IMR-90 (cell line): Measurements from ENCODE around the gene TRA2A. TPM values are rescaled to one million over a fixed set of nuclear protein-coding genes. Genes with fewer than 3 reads are reported as not detected.

Experiments used
- ATAC-seq: fragments of 200-7000 bp; cut with Tn5 transposase; 2 replicates; pipeline ENCODE4 v1.9.1; 2020; ENCODE audit warnings: low read depth, mild to moderate bottlenecking, moderate library complexity
- BruUV-seq: library from RNA; stranded (reverse); fragments of 400-500 nt; replicated peaks from 2 replicates; lab custom pipeline; 2021; lab: Mats Ljungman, UMichigan
- CTCF ChIA-PET: fragments of 300-600 bp; formaldehyde crosslinking; extraction: SDS; loops from one replicate; lab custom pipeline; 2021; ENCODE audit warnings: antibody characterized with exemption; lab: Yijun Ruan, JAX
- POLR2A ChIA-PET: fragments of 300-600 bp; sonication (Branson Sonifier 250); formaldehyde crosslinking; loops from one replicate; lab custom pipeline; 2022; ENCODE audit warnings: antibody characterized with exemption; ENCODE audit not compliant: unreplicated experiment; lab: Charles Lee
- DNase-seq: peaks from one replicate; pipeline ENCODE4 v3.0.0; 2013
- H2AFZ ChIP-seq: replicated peaks from 2 replicates; pipeline ENCODE3; 2013; ENCODE audit warnings: low read length, mild to moderate bottlenecking; ENCODE audit not compliant: poor library complexity
- H2AK5ac ChIP-seq: 2 replicates; pipeline ENCODE4 v1.6.1; 2013; ENCODE audit warnings: low read depth, low read length, inconsistent platforms
- H2AK9ac ChIP-seq: replicated peaks from 2 replicates; pipeline ENCODE3; 2013; ENCODE audit warnings: mild to moderate bottlenecking, low read depth, low read length, moderate library complexity; ENCODE audit not compliant: poor library complexity
- H2BK120ac ChIP-seq: 2 replicates; pipeline ENCODE4 v1.6.1; 2013; ENCODE audit warnings: low read depth, low read length, inconsistent platforms
- H2BK15ac ChIP-seq: 3 replicates; pipeline ENCODE4 v1.6.1; 2013; ENCODE audit warnings: low read depth, low read length, inconsistent platforms
- H2BK20ac ChIP-seq: 2 replicates; pipeline ENCODE4 v1.6.1; 2013; ENCODE audit warnings: low read depth, mild to moderate bottlenecking, inconsistent platforms, low read length, moderate library complexity
- H2BK5ac ChIP-seq: 2 replicates; pipeline ENCODE4 v1.6.1; 2013; ENCODE audit warnings: mild to moderate bottlenecking, low read depth, low read length, inconsistent platforms; ENCODE audit not compliant: poor library complexity, severe bottlenecking
- H3K14ac ChIP-seq: replicated peaks from 2 replicates; pipeline ENCODE4 v1.6.1; 2013; ENCODE audit warnings: low read depth, low read length, inconsistent platforms
- H3K18ac ChIP-seq: 2 replicates; pipeline ENCODE4 v1.6.1; 2013; ENCODE audit warnings: low read depth, low read length, control low read depth
- H3K23ac ChIP-seq: 2 replicates; pipeline ENCODE4 v1.6.1; 2013; ENCODE audit warnings: low read depth, low read length, inconsistent platforms
- H3K27ac ChIP-seq: 2 replicates; pipeline ENCODE4 v1.5.1; 2013; ENCODE audit warnings: mild to moderate bottlenecking, control low read depth, low read length; ENCODE audit not compliant: insufficient read depth
- H3K27me3 ChIP-seq: 2 replicates; pipeline ENCODE4 v1.6.1; 2013; ENCODE audit warnings: low read length; ENCODE audit not compliant: control insufficient read depth, insufficient read depth
- H3K36me3 ChIP-seq: 2 replicates; pipeline ENCODE4 v1.6.1; 2013; ENCODE audit warnings: low read length, mixed read lengths; ENCODE audit not compliant: control insufficient read depth, insufficient read depth
- H3K4ac ChIP-seq: 2 replicates; pipeline ENCODE4 v1.6.1; 2013; ENCODE audit warnings: low read depth, low read length, inconsistent platforms
- H3K4me1 ChIP-seq: 2 replicates; pipeline ENCODE4 v1.6.1; 2013; ENCODE audit warnings: low read length, mixed read lengths; ENCODE audit not compliant: control insufficient read depth, insufficient read depth
- H3K4me2 ChIP-seq: 2 replicates; pipeline ENCODE4 v1.6.1; 2013; ENCODE audit warnings: low read depth, mild to moderate bottlenecking, control low read depth, low read length, moderate library complexity
- H3K4me3 ChIP-seq: 2 replicates; pipeline ENCODE4 v1.5.1; 2013; ENCODE audit warnings: low read depth, mild to moderate bottlenecking, control low read depth, low read length, moderate library complexity; ENCODE audit not compliant: insufficient read depth
- H3K56ac ChIP-seq: 2 replicates; pipeline ENCODE4 v1.6.1; 2013; ENCODE audit warnings: low read length, inconsistent platforms; ENCODE audit not compliant: insufficient read depth; ENCODE audit errors: extremely low read depth
- H3K79me1 ChIP-seq, 2 experiments: 2 replicates each; pipeline ENCODE4 v1.6.1; 2013; ENCODE audit warnings: low read length in 2 of 2, inconsistent platforms in 1 of 2, low read depth in 1 of 2
- H3K9ac ChIP-seq: 2 replicates; pipeline ENCODE4 v1.6.1; 2013; ENCODE audit warnings: low read depth, low read length, control low read depth
- H3K9me1 ChIP-seq: 2 replicates; pipeline ENCODE4 v1.6.1; 2013; ENCODE audit warnings: low read length, inconsistent platforms; ENCODE audit not compliant: insufficient read depth
- H3K9me3 ChIP-seq: 2 replicates; pipeline ENCODE4 v1.6.1; 2013; ENCODE audit warnings: low read length; ENCODE audit not compliant: control insufficient read depth, insufficient read depth
- H4K20me1 ChIP-seq: 2 replicates; pipeline ENCODE4 v1.6.1; 2013; ENCODE audit warnings: low read length, inconsistent platforms; ENCODE audit not compliant: insufficient read depth
- H4K5ac ChIP-seq: 2 replicates; pipeline ENCODE4 v1.6.1; 2013; ENCODE audit warnings: mild to moderate bottlenecking, low read depth, low read length, control low read depth
- H4K8ac ChIP-seq, 2 experiments: 2 replicates each; pipeline ENCODE4 v1.6.1; 2013; ENCODE audit warnings: low read depth in 2 of 2, low read length in 2 of 2, control low read depth in 1 of 2, inconsistent platforms in 1 of 2
- H4K91ac ChIP-seq: 2 replicates; pipeline ENCODE4 v1.6.1; 2013; ENCODE audit warnings: low read depth, low read length, inconsistent platforms; ENCODE audit not compliant: insufficient read depth
- BHLHE40 ChIP-seq: fragments of 150-350 bp; IDR thresholded peaks from 2 replicates; pipeline ENCODE4 v1.6.1; 2016; ENCODE audit warnings: mild to moderate bottlenecking, low read depth, low read length
- CEBPB ChIP-seq: IDR thresholded peaks from 2 replicates; pipeline ENCODE4 v1.6.1; 2012; ENCODE audit warnings: low read depth, low read length, improper control_type of control experiment
- CHD1 ChIP-seq: IDR thresholded peaks from 2 replicates; pipeline ENCODE4 v1.6.1; 2012; ENCODE audit warnings: low read depth, low read length, improper control_type of control experiment
- CTCF ChIP-seq: conservative IDR thresholded peaks from 2 replicates; pipeline ENCODE4 v1.5.1; 2012; ENCODE audit warnings: mild to moderate bottlenecking, low read depth, low read length, improper control_type of control experiment
- ELK1 ChIP-seq: fragments of 150-350 bp; IDR thresholded peaks from 2 replicates; pipeline ENCODE4 v1.6.1; 2016; ENCODE audit warnings: low read depth, mild to moderate bottlenecking, low read length, moderate library complexity, borderline replicate concordance
- FOS ChIP-seq: fragments of 150-350 bp; IDR thresholded peaks from 2 replicates; pipeline ENCODE4 v1.6.1; 2016; ENCODE audit warnings: low read depth, low read length
- MAFK ChIP-seq: IDR thresholded peaks from 2 replicates; pipeline ENCODE4 v1.6.1; 2012; ENCODE audit warnings: low read depth, low read length, improper control_type of control experiment
- MAZ ChIP-seq: IDR thresholded peaks from 2 replicates; pipeline ENCODE4 v1.6.1; 2012; ENCODE audit warnings: low read depth, mild to moderate bottlenecking, low read length, improper control_type of control experiment, moderate library complexity, borderline replicate concordance
- NFE2L2 ChIP-seq: fragments of 150-350 bp; IDR thresholded peaks from 2 replicates; pipeline ENCODE4 v1.6.1; 2016; ENCODE audit warnings: low read depth, mild to moderate bottlenecking, low read length
- POLR2A ChIP-seq: IDR thresholded peaks from 2 replicates; pipeline ENCODE4 v1.6.1; 2012; ENCODE audit warnings: mild to moderate bottlenecking, low read depth, low read length
- RAD21 ChIP-seq: IDR thresholded peaks from 2 replicates; pipeline ENCODE4 v1.6.1; 2012; ENCODE audit warnings: low read length, improper control_type of control experiment
- RCOR1 ChIP-seq: IDR thresholded peaks from 2 replicates; pipeline ENCODE4 v1.6.1; 2012; ENCODE audit warnings: mild to moderate bottlenecking, low read length, improper control_type of control experiment; ENCODE audit not compliant: insufficient replicate concordance
- SMC3 ChIP-seq: fragments of 150-350 bp; IDR thresholded peaks from 2 replicates; pipeline ENCODE4 v1.6.1; 2016; ENCODE audit warnings: low read depth, mild to moderate bottlenecking, antibody characterized with exemption, low read length, moderate library complexity
- USF2 ChIP-seq: fragments of 150-350 bp; IDR thresholded peaks from 2 replicates; pipeline ENCODE4 v1.6.1; 2017; ENCODE audit warnings: mild to moderate bottlenecking, antibody characterized with exemption, low read length, low read depth
- WGBS, 2 experiments: methylation state at CpG; one replicate each; pipeline versions ENCODE4 v1.1.5 to v1.1.7; 2013; ENCODE audit warnings: missing lambda C conversion rate in 2 of 2; ENCODE audit not compliant: insufficient read length in 1 of 2; ENCODE audit errors: extremely low coverage in 2 of 2; 5-methylcytosine and 5-hydroxymethylcytosine counted together
- dilution Hi-C: fragments of 300-500 bp; cut with HindIII; formaldehyde crosslinking; loops from one replicate; pipeline ENCODE4 v1.14.3; 2018; ENCODE audit warnings: low sequenced_read_pairs; ENCODE audit not compliant: unreplicated experiment
- in situ Hi-C: fragments of 300-500 bp; cut with MboI; formaldehyde crosslinking; loops from 3 replicates; pipeline ENCODE4 v1.14.3; 2019; ENCODE audit warnings: low sequenced_read_pairs, inconsistent platforms, mixed read lengths
- intact Hi-C: fragments of 100-400 bp; cut with micrococcal nuclease; formaldehyde crosslinking; loops from 2 replicates; pipeline ENCODE4 v1.10.0; 2022
- polyA plus RNA-seq, 3 experiments: library from polyadenylated mRNA; depleted of rRNA; stranded (reverse); fragments of >200 nt; gene quantifications; 2 replicates each; pipeline ENCODE4 v1.2.3, GENCODE V29; 2012; ENCODE audit warnings: low replicate concordance in 1 of 3
- total RNA-seq: library from RNA; depleted of rRNA; stranded (reverse); fragments of >200 nt; gene quantifications from 2 replicates; pipeline ENCODE4 v1.2.3, GENCODE V29; 2012

TRA2A gene
- total and polyA plus RNA-seq, 2 of the 4 experiments (the other 2 are of a cell fraction), result 44.3 to 77.3 TPM

- intact Hi-C loops (loop anchor here (5.0 to 10.0 kb wide), 2 partner anchors 193 to 286 kb away; partner anchors contain the start of gene NUP42), in situ Hi-C loops (no loop called here), dilution Hi-C loops (no loop called here)
- peak within 1 kb of the TSS; percentile 83 to 90 for H4K8ac ChIP-seq
- DNase-seq, result peak; percentile 96
- H2BK20ac ChIP-seq, result peak within 1 kb of the TSS; percentile 72
- peak within 1 kb of the TSS; percentile 86 for H3K27ac ChIP-seq
- peak within 1 kb of the TSS; percentile 99 for H3K56ac ChIP-seq
- H4K20me1 ChIP-seq, result peaks cover 16% of the 10 kb centered on the region
- H3K18ac ChIP-seq, result peak within 1 kb of the TSS; percentile 80
- peak within 1 kb of the TSS; percentile 94 for H3K14ac ChIP-seq
- peaks cover 4% of the 10 kb centered on the region; the same call in 1 of the 2 replicates for H3K4me1 ChIP-seq
- H2BK15ac ChIP-seq, result peak within 1 kb of the TSS; percentile 80
- peak within 1 kb of the TSS; percentile 92 for H3K4ac ChIP-seq
- peak within 1 kb of the TSS; percentile 85 for H2AFZ ChIP-seq
- peak within 1 kb of the TSS; percentile 94 for H4K91ac ChIP-seq
- peak within 1 kb of the TSS; percentile 97 for H2BK5ac ChIP-seq
- POLR2A ChIA-PET, result no interaction called here
- H3K79me1 ChIP-seq, result peaks cover 0 to 21% of the 10 kb centered on the region in 2 experiments; a peak in 2 of 4 replicates
- BruUV-seq, result no TSS peak
- CTCF ChIA-PET, result interaction anchor here (0.6 to 0.9 kb wide), 3 partner anchors 8 to 213 kb away, joined by 3 read pairs; no protein-coding TSS in a partner anchor
- peak within 1 kb of the TSS; percentile 97 for H2AK9ac ChIP-seq
- H3K4me2 ChIP-seq, result peak within 1 kb of the TSS; percentile 92
- no peaks in the 10 kb centered on the region for H3K36me3 ChIP-seq
- peak within 1 kb of the TSS; percentile 52 for H4K5ac ChIP-seq
- no peaks in the 10 kb centered on the region for H3K9me3 ChIP-seq
- peaks cover 3% of the 10 kb centered on the region for H3K9me1 ChIP-seq
- ATAC-seq, result peak; percentile 44
- H2BK120ac ChIP-seq, result peak within 1 kb of the TSS; percentile 88
- H3K27me3 ChIP-seq, result no peaks in the 10 kb centered on the region
- H3K23ac ChIP-seq, result peak within 1 kb of the TSS; percentile 95
- WGBS, 2 experiments, result 0% methylated on average over 5 of the region's 34 CpGs; no CpG with 5 or more reads in 1 of the 2 experiments
- H3K9ac ChIP-seq, result peak within 1 kb of the TSS; percentile 96
- H3K4me3 ChIP-seq, result peak within 1 kb of the TSS; percentile 57
- peak within 1 kb of the TSS; percentile 85 for H2AK5ac ChIP-seq
- TF ChIP-seq RAD21 (no peak), MAFK (no peak), RCOR1 (no peak), MAZ (peak; percentile 96), CHD1 (no peak), POLR2A (peak; percentile 37; the same call in 1 of the 2 replicates), ELK1 (no peak), SMC3 (no peak), CEBPB (no peak), BHLHE40 (peak; percentile 97), CTCF (no peak; the same call in 1 of the 2 replicates), USF2 (peak; percentile 88), NFE2L2 (no peak), FOS (no peak)
Observed at GRCh38 chr7:23470330-23471105, 61.3 kb downstream of the TRA2A start, which contains the start of gene IGF2BP3. IGF2BP3 (minus strand) TSS chr7:23470491; CDS start chr7:23470110, 381 bp downstream.
